ENCODE results near the gene MATN1. TPM values are rescaled to one million over a fixed set of nuclear protein-coding genes. Genes with fewer than 3 reads are reported as not detected.

The MATN1 gene
- total RNA-seq, 2 experiments from 2014 or later, result not detected

DNA sequence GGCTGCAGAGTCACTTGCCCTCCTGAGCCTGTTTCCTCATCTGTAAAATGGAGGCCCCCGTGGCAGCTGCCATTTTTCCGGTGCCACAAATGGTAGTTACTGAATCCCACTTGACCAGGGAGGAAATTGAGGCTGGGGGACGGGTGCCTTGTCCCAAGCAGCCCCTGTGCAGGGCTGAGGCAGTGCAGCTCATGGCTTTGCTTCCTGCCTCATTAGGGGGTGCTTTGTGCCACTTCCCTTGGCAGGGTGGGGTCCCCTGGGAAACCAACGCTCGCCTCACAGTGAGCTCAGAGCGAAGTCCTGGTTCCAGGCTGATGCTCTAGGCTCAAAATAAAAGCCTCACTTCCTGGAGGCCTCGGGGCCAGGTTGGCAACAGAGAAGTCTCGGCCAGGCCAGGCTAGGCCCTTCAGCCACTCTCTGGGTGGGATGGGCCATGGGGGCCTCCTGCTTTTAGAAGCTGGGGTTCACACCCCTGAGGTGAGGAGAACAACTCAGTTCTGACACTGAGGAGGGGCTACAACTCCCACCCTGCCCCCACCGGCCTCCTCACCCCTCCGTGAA is 27.4 kb upstream of the MATN1 start:
- ATAC-seq (no peak), DNase-seq (no peak)
- Mint-ChIP-seq H3K27ac (peak overlapping the region; percentile 89), H3K4me3 (peak overlapping the region; percentile 65), H3K9me3 (ENCODE audit: insufficient read depth) (no peaks in the 10 kb centered on the region), H3K36me3 (ENCODE audit: low read depth) (peaks cover 82% of the 10 kb centered on the region), H3K4me1 (ENCODE audit: low read depth) (peaks cover 96% of the 10 kb centered on the region), H3K27me3 (ENCODE audit: low read depth) (no peaks in the 10 kb centered on the region)
- CTCF ChIA-PET, result interaction anchor here (0.8 to 5.5 kb wide), 6 partner anchors 11 to 32 kb away, joined by 3 to 54 read pairs (median 12); partner anchors contain the start of gene MATN1
- POLR2A ChIA-PET, result interaction anchor here (1.1 to 16.2 kb wide), 4 partner anchors 9 to 32 kb away, joined by 3 to 290 read pairs (median 6); partner anchors contain the start of gene LAPTM5

DNA sequence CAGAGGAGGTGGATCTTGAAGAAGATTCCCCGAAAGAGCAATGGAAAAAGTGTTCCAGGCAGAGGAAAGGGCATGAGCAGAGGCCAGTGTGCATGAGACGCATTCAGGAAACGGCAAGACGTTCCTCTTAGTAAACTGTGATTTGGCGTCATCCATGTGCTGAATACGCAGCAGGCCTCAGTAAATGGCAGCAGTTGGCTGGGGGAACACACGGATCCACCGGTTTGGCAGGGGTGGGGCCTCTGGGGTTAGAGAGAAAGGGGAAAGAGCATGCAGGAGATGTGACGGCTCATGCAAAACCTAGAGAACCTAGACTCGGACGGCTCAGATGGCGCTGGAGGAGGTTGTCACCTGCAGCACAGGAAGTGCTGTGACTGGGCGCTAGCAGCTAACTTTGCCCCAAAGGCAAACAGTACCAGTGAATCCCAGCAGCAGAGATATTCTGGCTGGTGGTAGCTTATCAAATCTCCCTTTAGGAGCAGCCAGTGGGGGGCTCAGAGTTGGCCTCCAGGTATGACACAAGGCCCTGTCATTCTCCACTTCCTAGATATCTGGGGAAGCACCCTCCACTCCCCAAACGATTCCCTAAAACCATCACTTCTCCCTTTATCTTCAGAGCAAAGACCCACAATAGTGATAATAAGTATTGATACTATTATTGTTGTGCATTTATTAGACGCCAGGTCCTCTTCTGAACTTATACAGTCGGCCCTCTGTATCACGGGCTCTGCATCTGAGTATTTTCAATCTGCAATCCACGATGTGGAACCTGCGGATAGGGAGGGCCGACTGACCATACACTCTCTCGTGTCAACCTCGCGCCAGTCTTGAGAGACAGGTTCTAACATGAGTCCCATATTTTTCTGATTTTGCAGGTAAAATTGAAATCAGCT is 26.6 kb upstream of the MATN1 start:
- ATAC-seq, result peak; percentile 56
- ChIA-PET CTCF (interaction anchor here (0.8 to 5.5 kb wide), 7 partner anchors 12 to 33 kb away, joined by 3 to 54 read pairs (median 4); partner anchors contain the start of gene MATN1), POLR2A (interaction anchor here (0.6 to 16.2 kb wide), 6 partner anchors 9 to 31 kb away, joined by 3 to 290 read pairs (median 4); partner anchors contain the start of gene LAPTM5)
- Mint-ChIP-seq H3K4me3 (peak overlapping the region; percentile 65), H3K36me3 (ENCODE audit: low read depth) (peaks cover 77% of the 10 kb centered on the region), H3K4me1 (ENCODE audit: low read depth) (peaks cover 98% of the 10 kb centered on the region), H3K27ac (peak overlapping the region; percentile 89), H3K27me3 (ENCODE audit: low read depth) (no peaks in the 10 kb centered on the region), H3K9me3 (ENCODE audit: insufficient read depth) (no peaks in the 10 kb centered on the region)
- DNase-seq, result peak; percentile 86

DNA sequence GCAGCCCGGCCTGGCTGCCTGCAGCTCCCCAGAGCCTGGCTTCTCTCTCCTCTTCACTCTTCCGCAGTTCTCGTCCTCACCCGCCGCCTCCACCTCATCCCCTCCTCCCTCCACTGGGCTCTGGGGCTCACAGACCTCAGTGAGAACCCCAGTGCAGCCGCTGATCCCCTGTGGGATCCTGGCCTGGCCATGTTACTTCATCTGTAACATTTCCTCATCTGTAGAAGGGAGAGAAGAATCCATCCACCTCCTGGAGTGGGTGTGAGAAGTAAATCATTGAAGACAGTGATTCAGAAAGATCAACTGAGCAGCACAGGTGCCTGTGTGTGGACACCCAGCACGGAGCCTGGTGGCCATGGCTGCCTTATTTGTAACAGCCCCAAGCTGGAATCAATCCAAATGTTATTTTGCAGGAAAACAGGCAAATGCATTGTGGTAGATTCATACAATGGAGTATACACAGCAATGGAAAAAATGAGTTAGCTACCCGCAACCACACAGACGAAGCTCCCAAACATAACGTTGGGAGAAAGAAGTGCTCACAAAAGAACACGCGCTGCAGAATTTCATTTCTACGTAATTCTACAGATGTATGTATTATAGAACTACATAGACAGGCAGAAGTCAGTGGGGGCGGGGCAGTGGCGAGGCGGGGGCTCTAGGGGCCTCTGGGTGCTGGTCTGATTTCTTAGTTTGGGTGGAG is 25.5 kb upstream of the MATN1 start:
- peaks cover 68% of the 10 kb centered on the region for H3K36me3 Mint-ChIP-seq (ENCODE audit: low read depth)
- DNase-seq (peak; percentile 56), ATAC-seq (peak; percentile 10)
- no peaks in the 10 kb centered on the region for H3K9me3 Mint-ChIP-seq (ENCODE audit: insufficient read depth)
- H3K27ac Mint-ChIP-seq, result peak overlapping the region; percentile 89
- H3K4me1 Mint-ChIP-seq (ENCODE audit: low read depth), result peaks cover 98% of the 10 kb centered on the region
- H3K4me3 Mint-ChIP-seq, result peak overlapping the region; percentile 65
- ChIA-PET CTCF (interaction anchor here (1.3 to 5.5 kb wide), 6 partner anchors 9 to 33 kb away, joined by 4 to 54 read pairs (median 15); partner anchors contain the start of gene LAPTM5), POLR2A (interaction anchor here (1.0 to 16.2 kb wide), 4 partner anchors 8 to 30 kb away, joined by 3 to 290 read pairs (median 3); partner anchors contain the start of gene LAPTM5)
- H3K27me3 Mint-ChIP-seq (ENCODE audit: low read depth), result no peaks in the 10 kb centered on the region

DNA sequence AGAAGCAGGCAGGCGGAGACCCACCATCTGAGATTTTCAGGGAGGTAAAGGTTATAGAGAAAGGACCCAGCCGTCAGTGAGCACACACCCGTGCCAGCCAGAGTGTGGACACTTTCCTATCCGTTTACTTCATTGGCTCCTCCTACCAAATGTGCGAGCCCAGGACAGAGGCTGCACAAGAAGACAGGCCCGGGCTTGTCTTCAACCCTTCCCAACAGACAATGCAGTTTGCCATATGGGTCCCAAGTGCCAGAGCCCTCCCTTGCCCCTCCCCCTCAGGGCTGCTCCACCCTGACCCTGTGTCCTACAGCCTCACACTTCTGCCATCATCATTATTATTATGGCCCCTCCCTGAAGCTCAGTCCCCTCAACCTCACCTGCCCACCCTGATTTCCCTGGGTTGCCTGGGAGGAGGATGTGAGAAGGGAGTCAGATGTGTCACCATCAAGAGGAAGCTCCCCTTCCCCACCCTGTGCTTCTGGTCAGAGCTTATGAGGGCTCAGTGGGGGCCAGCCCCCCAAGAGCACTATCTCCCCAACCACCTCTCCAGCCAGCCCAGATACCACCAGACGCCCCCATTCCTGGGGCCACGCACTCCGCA is 24.8 kb upstream of the MATN1 start:
- Mint-ChIP-seq H3K36me3 (ENCODE audit: low read depth) (peaks cover 65% of the 10 kb centered on the region), H3K9me3 (ENCODE audit: insufficient read depth) (no peaks in the 10 kb centered on the region), H3K27ac (peak overlapping the region; percentile 89), H3K27me3 (ENCODE audit: low read depth) (no peaks in the 10 kb centered on the region), H3K4me3 (peak overlapping the region; percentile 65), H3K4me1 (ENCODE audit: low read depth) (peaks cover 98% of the 10 kb centered on the region)
- ChIA-PET CTCF (interaction anchor here (0.9 to 5.5 kb wide), 6 partner anchors 10 to 34 kb away, joined by 3 to 54 read pairs (median 8); partner anchors contain the start of gene LAPTM5), POLR2A (interaction anchor here (1.1 to 16.2 kb wide), 3 partner anchors 12 to 30 kb away, joined by 3 to 290 read pairs (median 3); partner anchors contain the start of gene LAPTM5)
- ATAC-seq (no peak), DNase-seq (no peak)

DNA sequence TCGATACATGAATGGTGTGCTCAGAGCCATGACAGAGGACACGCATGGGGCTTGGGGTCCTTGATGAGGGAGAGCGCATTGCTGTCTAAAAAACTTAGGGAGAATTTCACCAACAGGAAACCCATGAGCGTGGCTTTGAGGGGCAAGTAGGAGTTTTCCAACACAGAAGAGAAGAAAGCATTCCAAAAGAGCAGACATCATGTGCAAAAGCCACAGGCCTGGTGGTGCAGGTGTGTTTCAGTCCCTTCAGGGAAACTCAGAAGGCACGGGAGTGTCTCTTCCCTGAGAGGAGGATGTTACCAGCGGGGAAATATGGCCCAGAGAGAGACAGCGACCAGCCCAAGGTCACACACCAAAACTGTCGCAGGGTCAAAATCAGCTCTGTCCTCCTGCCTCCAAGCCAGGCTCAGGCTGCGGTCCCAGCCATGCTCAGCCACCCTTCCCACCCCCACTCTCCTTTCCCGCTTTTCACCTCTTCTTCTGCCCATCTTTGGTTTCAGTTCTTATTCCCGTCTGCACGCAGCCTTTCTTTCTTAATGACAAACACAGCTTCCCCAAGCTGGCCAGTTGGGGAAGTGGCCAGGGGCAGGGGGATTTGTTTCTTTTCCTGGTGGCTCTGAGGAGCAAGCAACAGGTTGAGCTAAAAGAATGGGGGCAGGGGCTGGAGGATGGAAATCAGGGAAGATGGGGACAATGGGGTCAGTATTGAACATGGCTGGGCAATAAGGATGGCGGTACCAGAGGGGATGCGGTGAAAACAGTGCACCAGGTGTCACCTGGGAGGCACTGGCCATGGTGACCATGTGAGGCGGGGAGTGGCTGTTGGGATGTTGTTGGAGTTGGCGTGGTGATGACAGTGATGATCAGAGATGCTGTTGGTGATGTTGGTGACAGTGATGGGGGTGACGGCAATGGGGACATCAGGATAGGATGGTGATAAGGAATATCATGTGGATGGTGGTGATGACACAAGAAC is 23.9 kb upstream of the MATN1 start:
- ATAC-seq, result no peak
- ChIA-PET POLR2A (interaction anchor here (16.2 kb wide), 1 partner anchor 13 kb away, joined by 290 read pairs; the partner anchor contains the start of gene LAPTM5), CTCF (interaction anchor here (0.7 to 5.5 kb wide), 9 partner anchors 8 to 33 kb away, joined by 3 to 103 read pairs (median 40); partner anchors contain the start of gene LAPTM5)
- Mint-ChIP-seq H3K27ac (peak overlapping the region; percentile 89), H3K36me3 (ENCODE audit: low read depth) (peaks cover 69% of the 10 kb centered on the region), H3K4me3 (peak overlapping the region; percentile 65), H3K9me3 (ENCODE audit: insufficient read depth) (no peaks in the 10 kb centered on the region), H3K4me1 (ENCODE audit: low read depth) (peaks cover 99% of the 10 kb centered on the region), H3K27me3 (ENCODE audit: low read depth) (no peaks in the 10 kb centered on the region)
- no peak for DNase-seq

DNA sequence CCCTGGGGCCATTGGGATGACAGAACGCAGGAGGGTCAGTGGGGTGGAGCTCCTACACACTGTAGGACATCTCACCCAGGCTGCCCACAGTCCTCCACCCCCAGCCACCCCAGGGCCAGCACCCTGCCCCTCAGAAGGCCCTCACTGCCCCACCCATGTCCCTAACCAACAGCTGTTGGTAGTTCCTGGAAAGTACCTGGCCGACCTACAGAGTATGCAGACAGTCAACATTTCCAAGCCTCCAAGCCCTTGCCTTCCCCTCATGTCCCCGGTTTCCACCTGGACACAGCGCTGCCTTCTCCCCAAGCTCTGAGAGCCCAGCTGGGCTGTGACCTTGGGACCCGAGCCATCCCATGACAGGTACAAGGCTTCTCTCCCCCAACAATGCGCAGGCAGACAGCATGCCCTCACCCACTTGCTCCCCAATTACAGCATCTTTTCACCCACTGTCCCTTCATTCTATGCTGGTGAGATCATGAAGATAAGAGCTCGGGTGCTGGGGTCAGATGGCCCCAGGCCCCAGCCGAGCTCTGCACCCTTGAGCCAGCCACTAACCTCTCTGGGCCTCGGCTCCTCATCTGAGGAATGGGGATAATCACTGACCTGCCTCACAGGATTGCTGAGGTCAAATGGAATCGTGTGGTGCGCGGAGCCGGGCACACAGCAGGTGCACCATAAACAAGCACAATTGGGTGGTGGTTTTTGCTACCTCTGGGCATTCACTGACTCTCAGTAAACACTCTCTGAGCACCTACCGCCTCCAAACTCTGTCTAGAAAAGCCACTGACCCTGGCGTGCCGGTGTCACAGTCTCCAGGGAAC is 23.0 kb upstream of the MATN1 start:
- no peak for ATAC-seq
- H3K27me3 Mint-ChIP-seq (ENCODE audit: low read depth), result no peaks in the 10 kb centered on the region
- DNase-seq, result no peak

DNA sequence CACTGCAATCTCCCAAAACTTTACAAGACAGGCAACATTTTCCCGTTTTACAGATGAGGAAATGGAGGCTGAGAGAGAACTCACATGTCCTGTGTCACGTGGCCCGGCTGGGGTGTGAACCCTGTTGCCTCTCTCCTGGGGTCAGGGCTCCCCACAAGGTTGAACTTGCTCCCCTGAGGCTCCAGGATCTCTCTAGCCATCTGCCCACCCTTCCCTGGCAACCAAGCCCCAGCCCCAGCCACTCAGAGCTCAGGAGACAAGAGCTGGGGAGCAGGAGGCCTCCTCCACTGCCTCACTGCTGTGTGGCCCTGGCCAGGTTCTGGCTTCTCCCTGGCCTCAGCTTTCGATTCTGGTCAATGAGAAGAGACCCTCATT is 22.4 kb upstream of the MATN1 start:
- peaks cover 99% of the 10 kb centered on the region for H3K4me1 Mint-ChIP-seq (ENCODE audit: low read depth)
- H3K9me3 Mint-ChIP-seq (ENCODE audit: insufficient read depth), result no peaks in the 10 kb centered on the region
- peak overlapping the region; percentile 89 for H3K27ac Mint-ChIP-seq
- ChIA-PET CTCF (interaction anchor here (2.9 to 5.4 kb wide), 5 partner anchors 10 to 33 kb away, joined by 24 to 103 read pairs (median 53); partner anchors contain the start of gene LAPTM5), POLR2A (interaction anchor here (16.2 kb wide), 1 partner anchor 14 kb away, joined by 290 read pairs; the partner anchor contains the start of gene LAPTM5)
- H3K27me3 Mint-ChIP-seq (ENCODE audit: low read depth), result no peaks in the 10 kb centered on the region
- peaks cover 73% of the 10 kb centered on the region for H3K36me3 Mint-ChIP-seq (ENCODE audit: low read depth)
- H3K4me3 Mint-ChIP-seq, result peak overlapping the region; percentile 65
- ATAC-seq, result no peak
- DNase-seq, result no peak

More for the DNA sequence above, 23.0 kb upstream of the MATN1 start:
- H3K4me1 Mint-ChIP-seq (ENCODE audit: low read depth), result peaks cover 99% of the 10 kb centered on the region
- H3K4me3 Mint-ChIP-seq, result peak overlapping the region; percentile 65
- H3K36me3 Mint-ChIP-seq (ENCODE audit: low read depth), result peaks cover 70% of the 10 kb centered on the region
- peak overlapping the region; percentile 89 for H3K27ac Mint-ChIP-seq
- POLR2A ChIA-PET, result interaction anchor here (16.2 kb wide), 1 partner anchor 14 kb away, joined by 290 read pairs; the partner anchor contains the start of gene LAPTM5
- CTCF ChIA-PET, result interaction anchor here (2.9 to 5.4 kb wide), 5 partner anchors 9 to 33 kb away, joined by 24 to 103 read pairs (median 53); partner anchors contain the start of gene LAPTM5
- no peaks in the 10 kb centered on the region for H3K9me3 Mint-ChIP-seq (ENCODE audit: insufficient read depth)

DNA sequence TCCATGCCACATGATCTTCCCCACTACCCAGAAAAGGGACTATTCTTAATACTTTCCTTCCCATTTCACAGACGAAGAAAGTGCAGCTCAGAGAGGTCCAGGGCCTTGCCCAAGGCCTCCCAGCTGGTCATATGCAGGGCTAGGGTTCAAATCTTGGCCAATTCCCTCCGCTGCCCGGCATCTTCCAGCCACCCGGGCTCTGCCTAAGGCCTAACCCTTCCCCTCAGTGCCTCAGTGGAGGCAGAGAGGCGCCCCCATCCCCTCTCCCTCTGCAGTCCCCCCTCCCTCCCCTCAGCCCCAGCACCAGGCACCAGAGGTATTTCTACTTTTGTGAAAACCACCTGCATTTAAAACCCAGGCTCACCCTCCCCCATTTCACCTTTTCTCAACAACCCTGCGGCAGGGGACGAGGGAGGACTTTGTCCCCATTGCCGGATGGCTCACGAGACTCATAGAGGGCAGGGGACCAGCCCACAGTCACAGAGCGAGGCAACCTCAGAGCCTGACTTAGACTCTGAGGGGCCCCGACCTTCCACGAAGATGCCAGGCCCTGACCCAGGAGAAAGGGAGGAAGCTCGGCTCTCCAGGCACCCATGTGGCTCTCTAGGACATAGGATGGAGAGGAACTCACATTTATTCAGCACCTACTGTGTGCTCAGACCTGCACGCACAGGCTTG is 21.9 kb upstream of the MATN1 start:
- ATAC-seq (no peak), DNase-seq (no peak)
- H3K27me3 Mint-ChIP-seq (ENCODE audit: low read depth), result no peaks in the 10 kb centered on the region
- H3K27ac Mint-ChIP-seq, result peak overlapping the region; percentile 89
- peaks cover 99% of the 10 kb centered on the region for H3K4me1 Mint-ChIP-seq (ENCODE audit: low read depth)
- H3K36me3 Mint-ChIP-seq (ENCODE audit: low read depth), result peaks cover 78% of the 10 kb centered on the region
- CTCF ChIA-PET, result interaction anchor here (1.2 to 5.4 kb wide), 8 partner anchors 10 to 37 kb away, joined by 4 to 103 read pairs (median 32); partner anchors contain the start of gene LAPTM5
- POLR2A ChIA-PET, result interaction anchor here (2.3 to 16.2 kb wide), 2 partner anchors 15 to 26 kb away, joined by 18 to 290 read pairs; partner anchors contain the start of gene LAPTM5
- no peaks in the 10 kb centered on the region for H3K9me3 Mint-ChIP-seq (ENCODE audit: insufficient read depth)
- peak overlapping the region; percentile 65 for H3K4me3 Mint-ChIP-seq

All from activated CD8-positive, alpha-beta T cell treated with anti-CD3 and anti-CD28 coated beads, Interleukin-2, amount 10 ng/mL, durations not matched to agents 7 days and 5 days (primary cell).